B cell (primary cell): ENCODE results near the gene NDC1.

Experiments used
- EZH2 ChIP-seq: IDR thresholded peaks from 2 replicates; pipeline ENCODE4 v1.6.1; 2012; ENCODE audit warnings: borderline replicate concordance, low read depth, mild to moderate bottlenecking, moderate library complexity, low read length; ENCODE audit not compliant: insufficient read depth, poor library complexity, severe bottlenecking
- TF ChIP-seq, protein P1 (sequence below): fragments of 200-600 bp; IDR thresholded peaks from one replicate; pipeline ENCODE4 v1.8.0; 2022; ENCODE audit warnings: antibody characterized with exemption, mild to moderate bottlenecking

DNA sequence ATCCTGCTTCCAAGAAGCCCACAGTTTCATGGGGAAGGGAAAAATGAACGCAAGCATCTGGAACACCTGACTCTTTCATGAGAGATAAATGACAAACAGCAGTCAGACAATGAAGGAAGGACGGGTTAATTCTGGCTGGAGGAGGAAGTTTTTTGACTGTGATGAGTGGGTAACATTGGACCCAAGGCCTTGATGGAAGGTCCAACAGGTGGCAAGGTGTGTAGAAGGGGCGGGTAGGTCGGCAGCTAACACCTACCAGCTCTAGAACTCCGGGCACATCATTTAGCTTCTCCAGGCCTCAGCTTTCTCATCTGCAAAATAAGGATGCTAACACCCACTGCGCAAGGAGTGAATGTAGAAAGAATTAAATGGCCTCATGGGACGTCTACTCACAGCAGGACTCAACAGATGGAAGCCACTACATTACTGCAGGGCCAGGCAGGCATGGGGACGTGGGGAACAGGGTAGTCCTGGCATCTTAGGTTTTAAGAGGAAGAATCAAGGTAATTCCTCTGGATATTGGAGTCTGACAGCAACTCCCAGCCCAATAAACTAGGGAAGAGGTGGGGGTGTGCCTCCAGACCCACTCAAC lies 112.0 kb downstream of the NDC1 start:
- TF ChIP-seq, protein P1, sequence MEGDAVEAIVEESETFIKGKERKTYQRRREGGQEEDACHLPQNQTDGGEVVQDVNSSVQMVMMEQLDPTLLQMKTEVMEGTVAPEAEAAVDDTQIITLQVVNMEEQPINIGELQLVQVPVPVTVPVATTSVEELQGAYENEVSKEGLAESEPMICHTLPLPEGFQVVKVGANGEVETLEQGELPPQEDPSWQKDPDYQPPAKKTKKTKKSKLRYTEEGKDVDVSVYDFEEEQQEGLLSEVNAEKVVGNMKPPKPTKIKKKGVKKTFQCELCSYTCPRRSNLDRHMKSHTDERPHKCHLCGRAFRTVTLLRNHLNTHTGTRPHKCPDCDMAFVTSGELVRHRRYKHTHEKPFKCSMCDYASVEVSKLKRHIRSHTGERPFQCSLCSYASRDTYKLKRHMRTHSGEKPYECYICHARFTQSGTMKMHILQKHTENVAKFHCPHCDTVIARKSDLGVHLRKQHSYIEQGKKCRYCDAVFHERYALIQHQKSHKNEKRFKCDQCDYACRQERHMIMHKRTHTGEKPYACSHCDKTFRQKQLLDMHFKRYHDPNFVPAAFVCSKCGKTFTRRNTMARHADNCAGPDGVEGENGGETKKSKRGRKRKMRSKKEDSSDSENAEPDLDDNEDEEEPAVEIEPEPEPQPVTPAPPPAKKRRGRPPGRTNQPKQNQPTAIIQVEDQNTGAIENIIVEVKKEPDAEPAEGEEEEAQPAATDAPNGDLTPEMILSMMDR, result no peak
- no peak for TF ChIP-seq EZH2
